HG02840 (cell line): Measurements from ENCODE around the gene DMRTB1.

Source experiments
- ATAC-seq: cut with Tn5 transposase; IDR thresholded peaks from one replicate; pipeline ENCODE4 v1.9.1; 2021; ENCODE audit warnings: mild to moderate bottlenecking, moderate library complexity, moderate number of reproducible peaks; ENCODE audit not compliant: unreplicated experiment, low FRiP score

DMRTB1 gene

DNA sequence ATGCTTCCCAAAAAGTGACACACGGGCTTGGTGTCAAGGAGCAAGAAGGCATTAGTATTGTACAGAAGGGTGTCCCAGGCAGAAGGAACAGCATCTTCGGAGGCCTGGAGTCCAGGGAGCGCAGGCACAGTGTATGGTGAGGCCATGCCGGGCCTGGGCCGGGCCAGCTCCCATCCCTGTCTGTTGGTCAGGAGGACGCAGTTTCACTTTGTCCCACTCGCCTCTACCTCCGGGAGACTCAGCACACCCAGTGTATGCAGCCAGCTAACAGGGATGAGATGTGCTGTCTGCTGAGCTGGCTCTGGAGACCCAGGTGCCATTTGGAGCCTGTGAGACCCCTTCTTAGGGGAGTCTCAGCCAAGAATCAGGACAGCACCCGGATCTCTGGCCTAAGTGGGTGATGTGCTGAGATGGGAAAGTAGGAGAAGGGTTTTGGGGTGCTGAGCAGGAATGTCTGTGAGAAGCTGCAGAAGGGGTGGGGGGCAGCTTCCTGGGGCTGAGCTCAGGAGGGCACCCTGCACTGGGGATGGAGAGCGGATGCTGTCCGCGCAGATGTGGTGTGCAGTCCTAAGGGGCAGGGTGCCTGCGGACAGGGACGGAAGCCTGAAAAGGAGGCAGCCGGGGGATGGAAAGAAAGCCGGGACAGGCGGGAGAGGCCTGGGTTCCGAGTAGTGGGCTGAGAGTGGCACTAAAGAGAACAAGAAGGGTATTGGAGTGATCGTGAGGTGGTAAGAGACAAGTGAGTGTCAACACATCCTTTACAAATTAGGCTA, 25.7 kb downstream of the DMRTB1 start:
- ATAC-seq, result no peak

DNA sequence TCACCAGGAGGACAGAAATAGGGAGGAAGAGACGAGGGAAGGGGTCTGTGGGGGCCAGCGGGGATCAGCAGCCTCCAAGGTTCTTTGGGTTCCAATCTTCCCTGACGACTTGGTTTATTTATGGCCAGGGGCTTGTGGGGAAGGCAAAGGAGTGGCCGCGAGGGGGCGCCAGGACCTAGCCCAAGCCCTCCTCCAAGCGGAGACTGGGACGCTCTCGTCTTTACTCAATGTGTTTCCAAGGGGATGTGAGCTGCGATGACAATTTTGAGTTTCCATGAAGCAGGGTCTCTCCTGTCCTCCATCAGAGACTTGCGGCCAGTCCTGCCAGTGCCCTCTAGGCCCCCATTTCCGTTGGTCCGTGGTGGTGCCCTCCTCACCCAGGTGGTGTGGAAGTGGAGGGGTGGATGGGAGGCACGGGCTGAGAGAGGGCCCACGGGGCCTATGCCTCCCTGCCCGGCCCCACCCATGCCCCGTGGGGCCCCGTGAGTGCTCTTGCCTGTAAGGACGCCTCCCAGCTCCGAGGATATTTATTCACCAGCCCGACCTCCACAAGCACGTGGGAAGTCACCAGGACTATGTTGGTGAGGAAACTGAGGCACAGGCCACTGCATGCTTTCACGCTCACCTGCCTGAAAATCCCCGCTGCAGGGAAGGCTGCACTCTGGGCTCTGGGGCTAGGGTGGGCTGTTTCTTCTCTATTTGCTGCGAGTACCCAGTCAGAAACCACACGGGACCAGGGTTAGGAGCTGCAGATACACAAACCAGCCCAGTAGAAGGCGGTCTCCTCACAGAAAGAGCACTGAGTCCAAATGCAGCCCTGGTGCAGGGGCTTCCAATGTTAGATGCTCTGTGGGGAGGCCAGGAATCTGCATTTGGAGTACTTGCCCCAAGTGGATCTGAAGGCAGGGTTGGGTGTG, 26.5 kb downstream of the DMRTB1 start:
- no peak for ATAC-seq

DNA sequence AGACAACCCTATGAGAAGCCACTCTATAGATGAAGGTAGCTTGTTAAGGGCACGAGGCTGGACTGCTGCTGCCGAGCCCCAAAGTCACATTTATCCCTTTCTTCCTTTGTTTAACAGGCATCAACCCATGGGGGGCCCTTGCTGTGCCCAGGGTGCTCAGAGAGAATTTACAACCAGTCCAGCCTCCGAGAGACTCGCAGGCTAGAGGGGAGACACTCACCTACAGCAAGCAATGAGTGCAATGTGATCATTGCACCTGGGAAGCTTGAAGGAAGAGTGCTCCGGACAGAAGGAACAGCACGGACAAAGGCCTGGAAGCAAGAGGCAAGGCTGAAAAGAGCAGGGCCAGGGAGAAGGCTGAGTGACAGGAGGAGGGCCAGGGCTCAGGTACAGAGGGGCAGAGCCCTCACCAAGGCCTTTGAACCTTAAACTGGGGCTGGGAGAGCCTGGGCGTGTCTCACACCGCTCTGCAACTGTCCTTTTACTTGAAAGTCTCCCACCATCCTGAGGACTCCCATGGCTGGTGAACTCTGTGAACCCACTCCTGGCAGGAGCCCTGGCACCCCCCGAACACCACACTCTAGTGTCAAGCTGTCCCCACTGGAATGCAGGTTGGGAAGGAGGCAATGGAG, 27.3 kb downstream of the DMRTB1 start:
- no peak for ATAC-seq

DNA sequence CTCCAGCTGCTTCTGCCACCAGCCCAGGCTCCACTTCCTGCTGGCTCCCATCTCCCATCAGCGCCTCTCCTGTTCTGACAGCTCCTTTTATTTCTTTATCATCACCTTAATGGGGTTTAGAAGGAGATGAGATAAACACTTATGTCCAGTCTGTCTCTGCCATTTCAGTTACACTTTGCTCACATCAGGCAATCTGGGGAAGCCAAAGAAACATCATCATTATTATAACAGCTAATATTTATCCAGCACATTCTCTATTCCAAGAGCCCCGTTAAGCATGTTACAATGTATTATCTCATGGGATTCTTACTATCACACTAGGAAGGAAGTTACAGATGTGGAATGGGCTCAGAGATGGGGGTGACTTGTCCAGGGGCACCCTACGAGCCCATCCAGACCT, 31.2 kb downstream of the DMRTB1 start:
- ATAC-seq, result no peak

DNA sequence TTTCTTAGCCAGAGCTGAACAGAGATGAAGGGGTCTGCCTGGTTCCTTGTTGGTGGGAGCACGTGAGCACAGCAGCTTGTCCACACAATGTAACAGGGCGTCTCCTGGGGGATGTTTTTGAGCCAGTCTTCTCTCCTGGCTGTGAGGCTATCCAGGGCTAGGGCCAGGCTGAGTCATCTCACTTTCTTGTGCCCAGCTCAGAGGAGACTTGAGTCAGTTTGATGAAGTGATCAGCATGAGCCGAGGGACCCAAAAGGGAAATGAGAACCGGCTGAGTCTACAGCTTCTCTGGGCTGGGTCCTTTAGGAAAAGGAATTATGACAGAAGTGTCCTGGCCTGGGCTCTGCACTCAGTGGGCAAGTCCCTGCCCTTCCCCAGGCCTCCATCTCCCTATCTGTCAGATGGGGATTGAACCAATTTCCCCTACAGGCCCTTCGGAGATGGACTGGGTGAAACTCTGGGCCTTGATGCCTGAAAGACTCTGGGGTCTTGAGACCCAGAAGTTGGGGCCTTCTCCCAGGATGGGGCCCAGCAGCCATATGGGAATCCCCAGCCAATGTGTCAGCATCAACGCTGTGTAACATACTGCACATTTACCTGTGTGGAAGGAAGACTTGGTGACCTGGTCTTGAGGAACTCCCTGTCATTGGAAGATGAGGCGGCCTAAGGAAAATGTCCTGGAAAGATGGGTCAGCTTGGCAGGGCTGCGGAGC, 36.6 kb downstream of the DMRTB1 start:
- ATAC-seq, result no peak

DNA sequence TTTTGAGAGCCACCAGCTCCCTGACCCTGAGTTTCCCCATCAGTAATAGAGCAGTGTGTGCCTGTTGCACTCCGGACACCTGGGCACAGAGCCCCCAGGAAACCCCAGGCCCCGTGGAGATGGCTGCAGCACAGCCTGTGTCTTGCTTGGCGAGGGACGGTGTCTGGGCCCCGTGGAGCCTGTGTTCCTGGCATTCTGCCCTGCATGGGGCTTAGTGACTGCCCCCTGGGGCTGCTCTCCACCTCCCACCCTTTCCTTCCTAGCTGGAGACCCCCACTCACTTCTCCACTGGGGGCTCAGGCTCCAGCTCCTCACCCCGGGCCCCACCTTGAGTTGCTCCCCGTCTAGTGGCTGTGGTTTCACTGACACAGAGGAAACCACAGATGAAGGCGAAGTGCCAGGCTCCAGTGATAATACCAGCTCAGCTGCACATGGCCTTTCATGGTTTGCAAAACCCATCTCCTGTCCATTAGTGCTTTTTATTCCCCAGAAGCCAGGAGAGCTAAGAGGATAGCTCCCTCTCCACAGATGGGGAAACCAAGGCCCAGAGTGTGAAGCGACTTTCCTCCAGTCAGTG, 39.4 kb downstream of the DMRTB1 start:
- ATAC-seq, result no peak

DNA sequence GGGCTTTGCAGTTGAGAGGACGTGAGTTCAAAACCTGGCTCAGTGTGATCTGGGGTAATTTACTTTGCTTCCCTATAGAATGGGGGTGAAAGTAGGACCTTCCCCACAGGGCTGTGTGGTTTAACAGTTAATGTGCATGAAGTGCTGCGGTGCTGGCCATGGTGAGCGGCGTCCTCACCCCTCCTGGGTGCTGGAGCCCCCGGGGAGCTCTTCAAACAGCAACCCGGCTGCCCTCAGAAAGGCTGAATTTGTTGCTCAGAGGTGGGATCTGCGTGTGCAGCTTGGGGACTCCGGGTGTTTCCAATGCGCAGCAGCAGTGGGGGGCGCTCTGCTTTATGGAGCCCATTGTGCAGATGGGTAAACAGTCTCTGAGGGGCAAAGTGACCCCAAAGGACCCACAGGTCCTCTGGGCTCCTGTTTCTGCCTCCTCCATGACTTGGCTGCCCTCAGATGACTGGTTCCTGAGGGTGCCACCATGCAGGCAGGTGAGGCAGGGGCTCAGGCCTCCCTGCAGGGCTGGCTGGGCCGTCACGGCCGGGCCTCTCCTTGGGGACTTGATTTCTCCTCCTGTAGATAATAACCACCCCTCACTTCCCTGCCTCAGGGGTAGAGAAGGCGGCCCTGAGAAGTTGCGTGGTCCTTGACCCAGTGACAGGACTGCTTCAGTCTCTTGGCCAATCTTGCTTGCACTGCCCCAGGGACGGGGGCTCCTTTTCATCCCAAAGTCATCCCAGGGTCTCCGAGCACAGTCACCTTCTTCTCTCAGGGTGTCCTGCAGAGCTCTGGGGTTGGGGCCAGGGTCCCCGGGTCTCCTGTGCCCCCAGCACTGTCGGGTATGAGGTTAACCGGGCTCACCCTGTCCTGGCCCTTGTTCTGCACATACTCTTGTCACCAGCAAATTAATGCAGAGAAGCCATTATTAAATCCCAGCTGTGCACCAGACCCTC, 40.3 kb downstream of the DMRTB1 start:
- no peak for ATAC-seq

DNA sequence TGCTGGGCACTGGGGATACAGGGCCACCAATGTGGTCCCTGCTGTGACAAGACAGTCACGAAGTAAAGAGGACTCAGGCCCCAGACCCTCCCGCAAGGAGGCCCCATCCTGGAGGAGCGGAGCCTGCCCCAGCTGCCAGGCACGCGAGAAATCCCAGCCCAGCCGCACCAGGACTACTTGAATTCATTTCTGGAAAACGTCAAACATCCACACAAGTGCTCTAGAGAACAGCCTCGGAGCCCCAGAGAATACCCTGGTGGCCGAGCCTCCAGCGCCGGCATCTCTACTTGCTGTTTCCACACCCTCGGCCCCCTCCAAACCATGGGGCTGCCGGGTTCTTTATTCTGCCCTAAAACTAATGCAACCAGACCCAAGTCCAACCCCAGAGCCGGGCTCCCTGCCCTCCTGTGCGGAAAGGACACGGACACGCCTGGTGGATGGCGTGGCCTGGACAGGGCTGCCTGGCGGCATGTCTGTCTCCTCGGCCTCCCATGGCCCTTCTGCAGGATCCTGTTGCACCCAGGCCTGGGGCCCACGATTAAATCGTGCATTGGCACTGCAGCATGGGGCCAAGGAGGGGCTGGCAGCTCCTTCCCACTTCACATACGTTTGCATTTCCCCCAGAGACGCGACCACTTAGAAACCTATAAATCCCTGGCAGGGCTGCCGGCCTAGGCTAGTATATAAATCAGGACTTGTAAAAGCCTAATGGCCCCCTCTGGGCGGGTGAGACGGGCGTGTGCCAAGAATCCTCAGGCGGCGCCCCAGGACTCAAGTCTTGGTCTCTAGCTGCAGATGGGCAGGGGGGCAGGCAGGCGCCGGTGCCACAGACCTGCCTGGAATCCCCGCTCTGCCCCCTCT, 41.2 kb downstream of the DMRTB1 start:
- ATAC-seq, result no peak

DNA sequence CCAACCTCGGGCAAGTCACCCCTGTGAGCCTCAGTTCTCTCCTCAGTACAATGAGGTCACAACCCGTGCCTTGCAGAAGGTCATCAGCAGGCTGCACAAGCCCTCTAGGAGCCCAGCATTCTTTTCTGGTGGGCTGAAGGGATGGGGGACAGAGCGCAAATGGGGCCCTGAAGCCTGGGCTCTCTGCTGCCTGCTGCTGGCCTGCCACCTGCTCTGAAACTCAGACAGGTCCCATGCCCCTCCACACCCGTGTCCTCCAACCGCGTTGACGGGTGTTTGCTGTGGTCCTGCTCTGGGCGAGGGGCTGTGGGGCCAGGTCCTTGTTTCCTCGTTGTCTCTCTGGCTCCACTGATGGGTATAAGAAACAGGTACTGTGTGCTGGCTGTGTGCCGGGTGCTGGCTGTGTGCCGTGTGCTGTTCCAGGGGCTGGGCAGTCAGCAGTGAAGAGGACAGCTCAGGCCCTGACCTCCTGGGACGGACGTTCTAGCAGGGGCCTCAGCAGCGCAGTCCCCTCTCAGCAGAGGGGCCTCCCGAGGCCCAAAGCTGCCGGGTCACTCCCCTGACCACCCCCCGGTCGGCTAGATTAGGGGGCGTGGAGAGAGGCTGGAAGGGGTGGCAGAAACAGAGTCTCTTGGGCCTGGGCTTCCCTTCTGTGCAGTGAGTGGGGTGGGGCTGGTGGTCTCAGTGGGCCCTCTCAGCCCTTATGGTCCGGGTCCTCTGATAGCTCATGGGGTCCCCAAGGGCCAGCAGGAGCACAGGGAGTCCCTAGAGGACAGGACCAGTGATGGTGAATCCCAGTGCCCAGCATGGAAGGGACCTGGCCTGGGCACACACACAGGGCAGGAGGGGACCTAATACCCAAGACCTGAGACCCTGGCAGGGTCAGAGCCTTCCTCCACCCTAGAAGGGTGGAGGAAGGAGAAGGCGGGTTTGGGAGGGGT, 42.1 kb downstream of the DMRTB1 start:
- ATAC-seq, result no peak

DNA sequence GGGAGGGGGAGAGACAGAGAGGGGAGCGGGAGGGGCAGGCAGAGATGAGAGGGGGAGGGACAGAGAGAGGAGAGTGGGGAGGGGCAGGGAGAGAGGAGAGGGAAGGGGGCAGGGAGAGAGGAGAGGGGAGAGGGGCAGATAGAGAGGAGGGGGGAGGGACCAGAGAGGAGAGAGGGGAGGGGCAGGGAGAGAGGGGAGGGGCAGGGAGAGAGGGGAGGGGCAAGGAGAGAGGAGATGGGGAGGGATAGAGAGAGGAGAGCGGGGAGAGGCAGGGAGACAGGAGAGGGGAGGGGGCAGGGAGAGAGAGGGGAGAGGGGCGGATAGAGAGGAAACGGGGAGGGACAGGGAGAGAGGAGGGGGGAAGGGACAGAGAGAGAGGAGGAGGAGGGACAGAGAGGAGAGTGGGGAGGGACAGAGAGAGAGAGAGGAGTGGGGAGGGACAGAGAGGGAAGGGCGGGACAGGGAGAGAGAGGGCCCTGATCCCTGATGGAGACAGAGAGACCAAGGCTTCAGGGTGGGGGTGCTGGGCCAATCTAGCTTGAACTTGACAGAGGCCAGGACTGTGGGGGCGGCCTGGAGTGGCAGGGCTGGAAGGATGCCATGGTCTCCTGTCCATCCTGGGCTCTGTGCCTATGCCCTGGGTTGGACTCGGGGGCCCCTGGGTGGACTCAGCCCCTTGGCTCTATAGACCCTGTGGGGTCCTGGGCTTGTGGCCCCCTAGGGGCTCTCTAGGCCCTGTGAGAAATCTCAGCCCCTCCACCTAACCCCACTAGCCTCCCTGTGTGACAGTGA, 43.6 kb downstream of the DMRTB1 start:
- no peak for ATAC-seq

DNA sequence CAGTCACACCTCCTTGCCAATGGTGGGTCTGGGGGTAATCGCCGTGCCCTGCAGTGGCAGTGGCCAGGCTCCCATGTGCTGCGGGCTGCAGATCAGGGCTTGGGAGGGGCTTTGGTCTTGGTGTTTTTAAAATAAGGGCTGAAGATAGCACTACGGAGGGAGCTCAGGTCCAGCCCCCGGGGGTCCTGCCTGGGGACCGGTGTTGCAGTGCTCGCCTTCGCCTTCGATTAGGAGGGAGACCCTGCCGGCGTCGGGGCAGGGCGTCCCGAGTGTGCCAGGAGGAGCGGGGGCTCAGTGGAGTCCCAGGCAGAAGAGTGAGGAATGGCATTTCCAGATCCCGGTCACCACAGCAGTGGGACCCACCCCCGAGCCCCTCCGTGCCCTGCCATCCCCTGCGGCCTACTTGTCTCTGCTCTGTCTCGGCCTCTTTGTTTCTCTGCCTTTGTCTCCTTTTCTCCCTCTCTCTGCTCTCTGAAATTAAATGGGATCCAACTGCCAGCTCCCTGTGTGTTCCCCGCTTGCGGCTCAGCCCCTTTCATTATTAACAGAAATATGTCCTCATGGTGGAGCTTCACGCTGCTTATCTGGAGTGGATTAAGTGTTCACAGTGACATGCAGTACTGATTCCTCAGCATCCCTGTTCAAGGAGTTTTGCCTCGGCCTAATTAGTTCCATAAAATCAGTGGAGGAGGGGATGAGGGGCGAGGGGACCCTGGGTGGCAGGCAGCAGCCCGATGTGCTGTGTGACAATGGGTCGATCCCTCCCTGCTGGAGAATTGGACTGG, 44.4 kb downstream of the DMRTB1 start:
- no peak for ATAC-seq

DNA sequence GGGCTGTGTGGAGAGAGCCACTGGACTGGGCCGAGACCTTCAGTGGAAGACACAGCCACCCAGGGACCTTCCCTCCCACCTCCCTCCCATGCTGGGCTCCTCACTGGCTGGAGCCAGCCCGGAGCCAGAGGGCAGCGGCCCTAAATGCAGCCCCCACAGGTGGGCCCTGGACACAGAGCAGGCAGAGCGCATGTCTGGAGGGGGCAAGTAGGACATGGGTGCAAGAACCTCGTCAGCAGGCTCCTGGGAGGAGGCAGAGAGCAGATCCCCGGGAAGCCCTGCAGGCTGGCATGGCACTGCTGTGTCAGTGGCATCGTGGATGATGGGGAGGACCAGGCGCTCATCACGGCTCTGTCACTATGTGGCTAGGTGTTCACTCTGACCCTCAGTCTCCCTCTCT, 45.7 kb downstream of the DMRTB1 start:
- no peak for ATAC-seq

DNA sequence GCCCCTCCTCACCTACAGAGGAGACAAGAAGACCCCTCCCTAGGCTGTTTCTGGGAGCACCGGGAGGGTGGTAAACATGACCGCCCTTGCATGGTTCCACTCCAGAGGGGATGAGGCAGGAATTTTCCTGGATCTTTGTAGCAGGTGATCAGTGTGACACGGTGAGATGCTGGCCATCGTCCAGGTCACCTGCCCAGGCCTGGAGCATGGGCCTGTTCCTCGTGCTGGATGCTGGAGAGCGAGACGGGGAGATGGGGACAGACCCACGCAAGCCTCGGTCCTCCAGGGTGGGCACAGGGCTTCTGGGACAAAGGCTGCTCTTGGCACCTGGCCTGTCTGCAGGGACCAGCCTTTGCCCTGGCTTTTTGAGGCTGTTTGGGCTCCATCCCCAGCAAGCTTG, 46.2 kb downstream of the DMRTB1 start:
- no peak for ATAC-seq

DNA sequence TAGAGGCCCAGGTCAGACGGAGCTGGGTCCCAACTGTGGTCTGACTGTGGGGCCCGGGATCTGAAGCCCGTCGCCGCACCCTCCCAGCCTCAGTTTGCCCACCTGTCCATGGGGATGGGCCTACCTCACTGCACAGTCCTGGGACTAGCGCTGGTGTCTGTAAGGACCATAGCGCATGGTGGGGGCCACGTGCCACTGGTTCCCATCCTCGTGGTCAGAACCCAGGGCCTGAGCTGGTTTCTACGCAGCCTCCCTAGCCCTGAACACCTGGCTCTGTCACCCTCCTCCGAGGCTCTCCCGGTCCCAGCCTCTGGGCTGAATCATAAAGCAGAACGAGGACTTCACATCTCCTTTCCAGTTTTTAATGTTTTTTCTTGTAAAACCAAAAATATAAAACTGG, 46.7 kb downstream of the DMRTB1 start:
- no peak for ATAC-seq

DNA sequence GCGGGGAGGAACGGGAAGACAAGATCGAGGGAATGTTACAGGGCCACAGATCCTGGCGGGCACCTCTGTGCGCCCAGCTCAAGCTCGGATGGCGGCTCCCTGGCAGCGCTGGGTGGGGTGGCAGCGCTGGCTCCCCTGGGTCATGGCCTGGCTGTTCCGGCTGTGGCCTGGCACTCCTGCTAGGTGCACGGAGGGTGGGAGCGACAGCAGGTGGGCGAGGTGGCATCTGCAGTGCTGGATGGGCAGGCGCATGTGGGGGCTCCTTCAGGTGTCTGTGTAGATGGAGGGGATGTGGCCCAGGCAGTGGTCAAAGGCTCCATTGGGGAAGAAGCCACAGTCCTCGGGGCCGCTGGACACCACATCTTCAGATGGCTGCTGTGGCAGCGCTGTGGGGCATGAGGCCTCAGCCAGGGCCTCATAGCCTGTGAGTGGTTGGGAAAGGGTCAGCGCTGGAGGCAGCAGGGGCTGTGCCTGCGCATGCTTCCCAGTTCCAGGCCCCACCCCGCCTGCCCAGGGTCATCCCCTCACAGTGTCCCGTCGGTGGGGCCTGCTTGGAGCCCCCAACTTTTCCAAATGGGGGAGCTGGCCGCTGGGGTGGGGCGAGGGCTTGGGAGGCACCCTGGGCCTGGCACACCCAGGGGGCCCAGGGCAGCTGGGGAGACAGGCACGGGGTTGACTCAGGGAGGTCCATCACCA, 47.3 kb downstream of the DMRTB1 start:
- no peak for ATAC-seq
